Measurements from ENCODE around the gene AIFM2.

AIFM2 gene

GRCh38 chr10:70092389-70092718 lies 40.3 kb downstream of the AIFM2 start:
- ChIA-PET CTCF (no interaction called here), POLR2A (no interaction called here)
- no peak for DNase-seq (ENCODE audit: extremely low spot score)
- TF ChIP-seq LEF1 (IDR thresholded peaks at IDR 0.05; ENCODE audit: borderline replicate concordance) (no peak), SP1 (IDR thresholded peaks at IDR 0.05) (no peak), PKNOX1 (IDR thresholded peaks at IDR 0.05) (no peak), FOXK2 (IDR thresholded peaks at IDR 0.05) (no peak), NFRKB (IDR thresholded peaks at IDR 0.05) (no peak), BHLHE40 (IDR thresholded peaks at IDR 0.05; ENCODE audit: borderline replicate concordance) (no peak), ZNF384 (IDR thresholded peaks at IDR 0.05) (no peak), L3MBTL2 (conservative IDR thresholded peaks at IDR 0.05) (no peak), FOXM1 (IDR thresholded peaks at IDR 0.05; ENCODE audit: borderline replicate concordance) (no peak), SUZ12 (IDR thresholded peaks at IDR 0.05) (no peak)

DNA sequence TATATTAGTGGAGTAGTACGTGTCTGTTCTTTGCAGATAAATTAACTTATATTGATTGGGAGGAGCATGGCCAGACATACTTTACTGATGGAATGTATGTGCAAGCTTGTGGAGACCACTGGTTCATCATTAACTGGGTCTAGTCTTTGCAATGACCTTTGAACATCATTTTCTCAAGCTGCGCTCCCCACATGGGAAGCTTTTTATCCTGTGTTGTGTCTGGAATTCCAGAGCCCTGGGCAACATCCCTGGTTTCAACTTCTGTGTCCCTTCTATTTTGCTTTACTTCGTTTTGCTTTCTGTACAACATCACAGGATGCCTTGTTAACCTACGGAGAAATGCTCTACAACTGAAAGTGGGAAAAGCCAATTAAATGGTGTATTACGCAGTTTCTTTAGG lies 41.7 kb downstream of the AIFM2 start:
- no peak for DNase-seq (ENCODE audit: extremely low spot score)
- CTCF ChIA-PET = no interaction called here
- TF ChIP-seq TARDBP (IDR thresholded peaks at IDR 0.05) = no peak
- TF ChIP-seq CTBP1 (IDR thresholded peaks at IDR 0.05; ENCODE audit: borderline replicate concordance) = no peak
- no peak for TF ChIP-seq ELF4 (IDR thresholded peaks at IDR 0.05)
- TF ChIP-seq HDGF (IDR thresholded peaks at IDR 0.05; ENCODE audit: borderline replicate concordance) = no peak
- no peak for TF ChIP-seq ARNT (IDR thresholded peaks at IDR 0.05)
- no peak for TF ChIP-seq NFRKB (IDR thresholded peaks at IDR 0.05)
- no peak for TF ChIP-seq L3MBTL2 (conservative IDR thresholded peaks at IDR 0.05)
- no peak for TF ChIP-seq FOXM1 (IDR thresholded peaks at IDR 0.05; ENCODE audit: borderline replicate concordance)
- no peak for TF ChIP-seq FOXK2 (IDR thresholded peaks at IDR 0.05)
- TF ChIP-seq ZNF384 (IDR thresholded peaks at IDR 0.05) = no peak
- TF ChIP-seq LEF1 (IDR thresholded peaks at IDR 0.05; ENCODE audit: borderline replicate concordance) = no peak
- POLR2A ChIA-PET = no interaction called here

- no peak for DNase-seq (ENCODE audit: extremely low spot score)
- TF ChIP-seq CTBP1 (IDR thresholded peaks at IDR 0.05; ENCODE audit: borderline replicate concordance) (no peak), ARNT (IDR thresholded peaks at IDR 0.05) (no peak), ZNF384 (IDR thresholded peaks at IDR 0.05) (no peak), PKNOX1 (IDR thresholded peaks at IDR 0.05) (no peak), FOXK2 (IDR thresholded peaks at IDR 0.05) (no peak), BHLHE40 (IDR thresholded peaks at IDR 0.05; ENCODE audit: borderline replicate concordance) (no peak), NFRKB (IDR thresholded peaks at IDR 0.05) (no peak), SP1 (IDR thresholded peaks at IDR 0.05) (no peak), TARDBP (IDR thresholded peaks at IDR 0.05) (no peak), L3MBTL2 (conservative IDR thresholded peaks at IDR 0.05) (no peak), HDGF (IDR thresholded peaks at IDR 0.05; ENCODE audit: borderline replicate concordance) (no peak), LEF1 (IDR thresholded peaks at IDR 0.05; ENCODE audit: borderline replicate concordance) (no peak), ELF4 (IDR thresholded peaks at IDR 0.05) (no peak), FOXM1 (IDR thresholded peaks at IDR 0.05; ENCODE audit: borderline replicate concordance) (no peak), FOXA1 (IDR thresholded peaks at IDR 0.05) (no peak), SUZ12 (IDR thresholded peaks at IDR 0.05) (no peak)
- POLR2A ChIA-PET = no interaction called here
- CTCF ChIA-PET = no interaction called here
Observed at GRCh38 chr10:70090013-70090412, 42.6 kb downstream of the AIFM2 start.

- POLR2A ChIA-PET = no interaction called here
- CTCF ChIA-PET = no interaction called here
- no peak for DNase-seq (ENCODE audit: extremely low spot score)
- TF ChIP-seq BHLHE40 (IDR thresholded peaks at IDR 0.05; ENCODE audit: borderline replicate concordance) (no peak), LEF1 (IDR thresholded peaks at IDR 0.05; ENCODE audit: borderline replicate concordance) (no peak), CTBP1 (IDR thresholded peaks at IDR 0.05; ENCODE audit: borderline replicate concordance) (no peak), FOXA1 (IDR thresholded peaks at IDR 0.05) (no peak), ZNF384 (IDR thresholded peaks at IDR 0.05) (no peak), ARNT (IDR thresholded peaks at IDR 0.05) (no peak), ELF4 (IDR thresholded peaks at IDR 0.05) (no peak), PKNOX1 (IDR thresholded peaks at IDR 0.05) (no peak)
Observed at GRCh38 chr10:70088308-70088698, 44.3 kb downstream of the AIFM2 start.

- DNase-seq (ENCODE audit: extremely low spot score) = no peak
- POLR2A ChIA-PET = no interaction called here
- CTCF ChIA-PET = no interaction called here
- no peak for TF ChIP-seq SUZ12 (IDR thresholded peaks at IDR 0.05)
- no peak for TF ChIP-seq ELF4 (IDR thresholded peaks at IDR 0.05)
- TF ChIP-seq ZNF384 (IDR thresholded peaks at IDR 0.05) = no peak
- no peak for TF ChIP-seq FOXK2 (IDR thresholded peaks at IDR 0.05)
- TF ChIP-seq TARDBP (IDR thresholded peaks at IDR 0.05) = no peak
- TF ChIP-seq ARNT (IDR thresholded peaks at IDR 0.05) = no peak
- TF ChIP-seq LEF1 (IDR thresholded peaks at IDR 0.05; ENCODE audit: borderline replicate concordance) = no peak
- no peak for TF ChIP-seq CTBP1 (IDR thresholded peaks at IDR 0.05; ENCODE audit: borderline replicate concordance)
- no peak for TF ChIP-seq BHLHE40 (IDR thresholded peaks at IDR 0.05; ENCODE audit: borderline replicate concordance)
- TF ChIP-seq PKNOX1 (IDR thresholded peaks at IDR 0.05) = no peak
- TF ChIP-seq HDGF (IDR thresholded peaks at IDR 0.05; ENCODE audit: borderline replicate concordance) = no peak
- TF ChIP-seq NFRKB (IDR thresholded peaks at IDR 0.05) = no peak
- no peak for TF ChIP-seq SP1 (IDR thresholded peaks at IDR 0.05)
- TF ChIP-seq L3MBTL2 (conservative IDR thresholded peaks at IDR 0.05) = no peak
- no peak for TF ChIP-seq FOXM1 (IDR thresholded peaks at IDR 0.05; ENCODE audit: borderline replicate concordance)
- no peak for TF ChIP-seq FOXA1 (IDR thresholded peaks at IDR 0.05)
Observed at GRCh38 chr10:70087616-70088307, 44.9 kb downstream of the AIFM2 start.

All from HEK293T (cell line).